ENCODE results near the gene RCAN1. TPM values are rescaled to one million over a fixed set of nuclear protein-coding genes. Genes with fewer than 3 reads are reported as not detected.

Gene RCAN1
- total and polyA plus RNA-seq, 4 donors, result 12.2 to 32.8 (median 29.8) TPM

DNA sequence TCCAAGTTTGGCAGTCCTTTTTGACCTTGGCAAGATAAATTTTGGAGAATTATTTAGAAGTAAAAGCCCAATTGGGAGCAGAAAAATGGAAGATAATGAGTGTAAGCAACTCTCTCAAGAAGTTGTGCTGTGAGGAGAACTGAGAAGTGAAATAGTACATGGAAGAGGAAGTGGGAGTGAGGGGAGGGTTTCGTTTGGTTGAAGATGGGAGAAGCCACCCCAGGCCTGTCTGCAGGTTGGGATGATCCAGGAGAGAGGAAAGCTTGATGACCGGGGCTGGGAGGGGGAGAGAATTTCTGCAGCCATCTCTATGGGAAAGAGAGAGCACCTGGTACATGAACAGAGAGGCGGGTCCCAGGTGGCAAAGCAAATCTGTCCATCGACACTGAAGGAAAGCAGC lies 8.6 kb upstream of the RCAN1 start:
- ATAC-seq (ENCODE audit: insufficient read depth, low FRiP score) (no peak), DNase-seq (no peak)
- Histone ChIP-seq H3K27ac (ENCODE audit: low read depth in 1 of 2, low read length in 1 of 2) (no peak overlapping the region), H3K4me1 (ENCODE audit: control insufficient read depth in 5 of 5, insufficient read depth in 5 of 5, low read length in 5 of 5) (no peaks in the 10 kb centered on the region), H3K27me3 (ENCODE audit: control insufficient read depth in 3 of 3, insufficient read depth in 3 of 3, low read length in 2 of 3) (peaks cover 2 to 12% (median 3%) of the 10 kb centered on the region in 3 donors), H3K9ac (ENCODE audit: insufficient read depth in 1 of 2, low read length in 2 of 2) (no peak overlapping the region), H3K9me3 (ENCODE audit: control insufficient read depth in 4 of 4, insufficient read depth in 3 of 4, low read length in 3 of 4) (no peaks in the 10 kb centered on the region), H3K4me3 (no peak overlapping the region), H3K36me3 (ENCODE audit: control insufficient read depth in 4 of 4, insufficient read depth in 4 of 4, low read length in 4 of 4) (no peaks in the 10 kb centered on the region)
- 76 to 79% methylated on average over 4 of the region's 4 CpGs for WGBS, 2 donors
- TF ChIP-seq, protein P1, sequence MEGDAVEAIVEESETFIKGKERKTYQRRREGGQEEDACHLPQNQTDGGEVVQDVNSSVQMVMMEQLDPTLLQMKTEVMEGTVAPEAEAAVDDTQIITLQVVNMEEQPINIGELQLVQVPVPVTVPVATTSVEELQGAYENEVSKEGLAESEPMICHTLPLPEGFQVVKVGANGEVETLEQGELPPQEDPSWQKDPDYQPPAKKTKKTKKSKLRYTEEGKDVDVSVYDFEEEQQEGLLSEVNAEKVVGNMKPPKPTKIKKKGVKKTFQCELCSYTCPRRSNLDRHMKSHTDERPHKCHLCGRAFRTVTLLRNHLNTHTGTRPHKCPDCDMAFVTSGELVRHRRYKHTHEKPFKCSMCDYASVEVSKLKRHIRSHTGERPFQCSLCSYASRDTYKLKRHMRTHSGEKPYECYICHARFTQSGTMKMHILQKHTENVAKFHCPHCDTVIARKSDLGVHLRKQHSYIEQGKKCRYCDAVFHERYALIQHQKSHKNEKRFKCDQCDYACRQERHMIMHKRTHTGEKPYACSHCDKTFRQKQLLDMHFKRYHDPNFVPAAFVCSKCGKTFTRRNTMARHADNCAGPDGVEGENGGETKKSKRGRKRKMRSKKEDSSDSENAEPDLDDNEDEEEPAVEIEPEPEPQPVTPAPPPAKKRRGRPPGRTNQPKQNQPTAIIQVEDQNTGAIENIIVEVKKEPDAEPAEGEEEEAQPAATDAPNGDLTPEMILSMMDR (IDR thresholded peaks at IDR 0.05; ENCODE audit: control extremely low read depth, extremely low read depth), result no peak

DNA sequence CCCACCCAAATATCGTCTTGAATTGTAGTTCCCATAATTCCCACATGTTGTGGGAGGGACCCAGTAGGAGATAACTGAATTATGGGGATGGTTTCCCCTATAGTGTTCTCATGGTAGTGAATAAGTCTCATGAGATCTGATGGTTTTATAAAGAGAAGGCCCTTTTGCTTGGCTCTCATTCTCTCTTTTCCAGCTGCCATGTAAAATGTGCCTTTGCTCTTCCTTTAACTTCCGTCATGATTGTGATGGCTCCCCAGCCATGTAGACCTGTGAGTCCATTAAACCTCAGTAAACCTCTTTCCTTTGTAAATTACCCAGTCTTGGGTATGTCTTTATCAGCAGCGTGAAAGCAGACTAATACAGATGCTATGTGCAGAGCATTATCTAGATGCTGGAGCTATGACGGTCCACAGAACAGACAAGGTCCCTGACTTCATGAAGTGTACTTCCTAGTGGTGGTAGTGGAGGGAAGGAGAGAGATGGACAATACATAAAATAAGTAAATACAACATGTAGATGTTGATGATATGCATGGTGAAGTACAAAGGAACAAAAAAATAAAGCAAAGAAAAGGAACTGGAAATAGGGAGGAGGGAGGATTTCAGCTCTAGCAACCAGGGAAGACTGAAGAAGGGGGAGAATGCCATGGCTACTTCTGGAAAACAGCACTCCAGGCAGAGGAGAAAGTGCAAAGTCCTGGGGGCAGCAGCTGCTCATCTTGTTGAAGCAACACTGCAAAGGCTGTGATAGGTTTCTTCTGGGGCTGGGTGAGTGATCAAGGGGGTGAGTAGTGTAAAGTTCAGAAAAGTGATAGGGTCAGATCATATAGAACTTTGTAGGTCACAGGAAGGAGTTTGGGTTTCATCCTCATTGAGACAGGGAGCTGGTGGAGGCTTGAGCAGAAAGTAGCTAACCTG lies 6.8 kb upstream of the RCAN1 start:
- Histone ChIP-seq H3K9me3 (ENCODE audit: control insufficient read depth in 4 of 4, insufficient read depth in 3 of 4, low read length in 3 of 4) (no peaks in the 10 kb centered on the region), H3K4me1 (ENCODE audit: control insufficient read depth in 5 of 5, insufficient read depth in 5 of 5, low read length in 5 of 5) (no peaks in the 10 kb centered on the region), H3K36me3 (ENCODE audit: control insufficient read depth in 4 of 4, insufficient read depth in 4 of 4, low read length in 4 of 4) (no peaks in the 10 kb centered on the region), H3K9ac (ENCODE audit: insufficient read depth in 1 of 2, low read length in 2 of 2) (no peak overlapping the region), H3K4me3 (no peak overlapping the region), H3K27me3 (ENCODE audit: control insufficient read depth in 3 of 3, insufficient read depth in 3 of 3, low read length in 2 of 3) (peaks cover 2 to 12% (median 3%) of the 10 kb centered on the region in 3 donors), H3K27ac (ENCODE audit: low read depth in 1 of 2, low read length in 1 of 2) (no peak overlapping the region)
- 93 to 94% methylated on average over 4 of the region's 4 CpGs for WGBS, 2 donors
- no peak for DNase-seq
- ATAC-seq (ENCODE audit: insufficient read depth, low FRiP score), result no peak
- TF ChIP-seq, protein P1 (IDR thresholded peaks at IDR 0.05; ENCODE audit: control extremely low read depth, extremely low read depth), result no peak

DNA sequence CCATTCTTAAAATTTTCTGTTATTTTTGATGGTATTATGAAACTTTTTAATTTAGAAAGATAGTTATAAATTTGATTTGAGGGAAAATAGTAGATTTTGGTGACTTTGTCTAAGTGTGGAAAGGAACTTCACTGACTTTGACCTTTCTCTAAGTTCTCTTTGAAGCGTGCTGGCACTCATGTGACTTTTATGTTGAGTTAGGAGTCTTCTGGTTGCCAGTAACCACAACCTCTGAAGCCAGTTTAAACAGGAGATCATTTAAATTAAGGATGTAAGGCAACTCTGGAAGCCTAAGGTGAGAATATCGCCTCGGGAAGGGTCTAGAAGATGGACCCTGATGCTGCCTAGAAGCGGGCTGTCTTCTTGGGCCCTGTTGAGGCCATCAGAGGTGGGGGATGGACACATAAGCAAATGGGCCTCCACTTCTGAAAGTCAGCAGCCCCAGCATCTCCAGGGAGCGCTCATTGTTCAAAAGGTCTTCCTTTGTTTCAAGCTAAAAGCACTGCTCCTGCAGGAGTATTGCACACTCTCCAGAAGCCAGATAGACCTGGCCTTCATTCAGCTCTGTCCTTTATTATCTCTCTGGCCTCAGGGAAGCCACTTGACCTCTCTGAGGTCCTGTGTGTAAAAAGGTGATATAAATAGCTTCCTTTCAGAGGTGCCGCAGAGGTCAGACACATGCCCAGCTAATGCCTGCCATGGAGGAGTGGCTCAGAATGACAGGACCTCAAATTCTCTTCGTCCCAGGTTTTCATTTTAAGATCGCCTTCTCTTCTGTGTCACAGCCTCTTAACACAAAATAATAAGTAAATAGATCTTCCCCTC lies 5.1 kb upstream of the RCAN1 start:
- TF ChIP-seq, protein P1 (IDR thresholded peaks at IDR 0.05; ENCODE audit: control extremely low read depth, extremely low read depth), result no peak
- WGBS, 2 donors, result 86 to 95% methylated on average over 8 of the region's 8 CpGs
- no peaks in the 10 kb centered on the region for H3K36me3 ChIP-seq (ENCODE audit: control insufficient read depth in 4 of 4, insufficient read depth in 4 of 4, low read length in 4 of 4)

More for the DNA sequence above, 5.1 kb upstream of the RCAN1 start:
- Histone ChIP-seq H3K9ac (ENCODE audit: insufficient read depth in 1 of 2, low read length in 2 of 2) (no peak overlapping the region), H3K4me3 (no peak overlapping the region), H3K4me1 (ENCODE audit: control insufficient read depth in 5 of 5, insufficient read depth in 5 of 5, low read length in 5 of 5) (no peaks in the 10 kb centered on the region), H3K27me3 (ENCODE audit: control insufficient read depth in 3 of 3, insufficient read depth in 3 of 3, low read length in 2 of 3) (peaks cover 0 to 6% (median 3%) of the 10 kb centered on the region in 3 donors), H3K27ac (ENCODE audit: low read depth in 1 of 2, low read length in 1 of 2) (peak overlapping the region in 1 of 2 donors; percentile 34), H3K9me3 (ENCODE audit: control insufficient read depth in 4 of 4, insufficient read depth in 3 of 4, low read length in 3 of 4) (no peaks in the 10 kb centered on the region)
- DNase-seq (no peak), ATAC-seq (ENCODE audit: insufficient read depth, low FRiP score) (no peak)

Measured in lung (tissue), 12 donors.